ENCODE data around the gene PARD6A. TPM values are rescaled to one million over a fixed set of nuclear protein-coding genes. Genes with fewer than 3 reads are reported as not detected.
"Not testable (repeated sequence)": the region's sequence is repeated elsewhere in the genome, so short reads cannot be mapped to it uniquely, and the experiment has no call there.

The PARD6A gene
- total RNA-seq, 4 donors from 2014 or later: 11.3 to 22.8 (median 16.0) TPM

GRCh38 chr16:67678354-67679023, 17.7 kb downstream of the PARD6A start:
- Histone ChIP-seq H3K9me3 (no peaks in the 10 kb centered on the region), H3K27me3 (no peaks in the 10 kb centered on the region), H3K36me3 (peaks cover 0 to 40% (median 19%) of the 10 kb centered on the region in 4 donors), H3K27ac (replicated peaks in 1 of 4) (no peak overlapping the region), H3K4me1 (peaks cover 14 to 30% (median 20%) of the 10 kb centered on the region in 4 donors), H3K4me3 (no peak overlapping the region)
- TF ChIP-seq CTCF (IDR thresholded peaks at IDR 0.05): no peak
- no peak for TF ChIP-seq POLR2AphosphoS5 (IDR thresholded peaks at IDR 0.05)
- TF ChIP-seq EP300 (IDR thresholded peaks at IDR 0.05): no peak
- TF ChIP-seq POLR2A (IDR thresholded peaks at IDR 0.05; ENCODE audit: low read depth): no peak
- DNase-seq (ENCODE audit: extremely low spot score): no peak
- intact Hi-C loops (cut with DNase I): no loop called here
- 79% methylated on average over 12 of the region's 12 CpGs for WGBS

GRCh38 chr16:67679935-67680897, 19.5 kb downstream of the PARD6A start:
- Histone ChIP-seq H3K9me3 (no peaks in the 10 kb centered on the region), H3K27ac (replicated peaks in 1 of 4) (no peak overlapping the region), H3K4me1 (peaks cover 0 to 23% (median 5%) of the 10 kb centered on the region in 4 donors), H3K27me3 (no peaks in the 10 kb centered on the region), H3K36me3 (peaks cover 6 to 51% (median 29%) of the 10 kb centered on the region in 4 donors), H3K4me3 (no peak overlapping the region)
- DNase-seq (ENCODE audit: extremely low spot score): no peak
- TF ChIP-seq CTCF (IDR thresholded peaks at IDR 0.05) (no peak), POLR2A (IDR thresholded peaks at IDR 0.05; ENCODE audit: low read depth) (no peak), POLR2AphosphoS5 (IDR thresholded peaks at IDR 0.05) (no peak), EP300 (IDR thresholded peaks at IDR 0.05) (no peak)
- 94% methylated on average over 10 of the region's 10 CpGs for WGBS
- intact Hi-C loops (cut with DNase I): no loop called here

- H3K27me3 ChIP-seq: no peaks in the 10 kb centered on the region
- TF ChIP-seq EP300 (IDR thresholded peaks at IDR 0.05) (no peak), POLR2AphosphoS5 (IDR thresholded peaks at IDR 0.05) (no peak), POLR2A (IDR thresholded peaks at IDR 0.05; ENCODE audit: low read depth) (no peak)
- no peaks in the 10 kb centered on the region for H3K9me3 ChIP-seq
- no peak for DNase-seq (ENCODE audit: extremely low spot score)
- 100% methylated on average over 3 of the region's 4 CpGs for WGBS
- peaks cover 0 to 20% (median 3%) of the 10 kb centered on the region in 4 donors for H3K4me1 ChIP-seq
- no peak overlapping the region for H3K27ac ChIP-seq (replicated peaks in 1 of 4)
- H3K4me3 ChIP-seq: no peak overlapping the region
- intact Hi-C loops (cut with DNase I): no loop called here
- peaks cover 7 to 49% (median 27%) of the 10 kb centered on the region in 4 donors for H3K36me3 ChIP-seq
These were observed 23.0 kb downstream of the PARD6A start for GRCh38 chr16:67683767-67684166.

GRCh38 chr16:67685388-67686112, 24.8 kb downstream of the PARD6A start:
- no peaks in the 10 kb centered on the region for H3K9me3 ChIP-seq
- H3K36me3 ChIP-seq: peaks cover 7 to 44% (median 27%) of the 10 kb centered on the region in 4 donors
- H3K4me3 ChIP-seq: no peak overlapping the region
- peaks cover 0 to 20% (median 2%) of the 10 kb centered on the region in 4 donors for H3K4me1 ChIP-seq
- peak overlapping the region in 3 of 4 donors; percentile 1 to 62 (median 55) for H3K27ac ChIP-seq (replicated peaks in 1 of 4)
- intact Hi-C loops (cut with DNase I): no loop called here
- TF ChIP-seq EP300 (IDR thresholded peaks at IDR 0.05): no peak
- TF ChIP-seq POLR2AphosphoS5 (IDR thresholded peaks at IDR 0.05): no peak
- no peak for TF ChIP-seq CTCF (IDR thresholded peaks at IDR 0.05)
- TF ChIP-seq POLR2A (IDR thresholded peaks at IDR 0.05; ENCODE audit: low read depth): no peak
- H3K27me3 ChIP-seq: no peaks in the 10 kb centered on the region
- WGBS: 86% methylated on average over 17 of the region's 17 CpGs
- no peak for DNase-seq (ENCODE audit: extremely low spot score)

- H3K27ac ChIP-seq (replicated peaks in 1 of 4); DNase-seq (ENCODE audit: extremely low spot score); H3K36me3 ChIP-seq; H3K4me1 ChIP-seq; H3K27me3 ChIP-seq; H3K9me3 ChIP-seq; intact Hi-C loops (cut with DNase I); H3K4me3 ChIP-seq: not testable (repeated sequence)
- 93% methylated on average over 8 of the region's 8 CpGs for WGBS
These were observed 32.9 kb downstream of the PARD6A start for GRCh38 chr16:67693517-67694285.
